HEK293T (cell line): ENCODE measurements around the gene HSD3B7.
A peak's percentile ranks its signal among the peaks of the same experiment; 100 is the strongest.

Experiments used
- CTCF ChIA-PET: fragments of 350-600 bp; formaldehyde crosslinking; extraction: SDS; loops from one replicate; lab custom pipeline; 2021; ENCODE audit warnings: antibody characterized with exemption, inconsistent platforms; lab: Yijun Ruan, JAX
- POLR2A ChIA-PET: fragments of 350-600 bp; formaldehyde crosslinking; extraction: SDS; loops from one replicate; lab custom pipeline; 2020; ENCODE audit warnings: antibody characterized with exemption, inconsistent platforms; lab: Yijun Ruan, JAX
- DNase-seq: peaks from one replicate; pipeline ENCODE4 v3.0.0; 2012; ENCODE audit warnings: mixed read lengths; ENCODE audit errors: extremely low spot score
- ARNT ChIP-seq: fragments of 450-650 bp; IDR thresholded peaks from 2 replicates; pipeline ENCODE4 v1.6.1; 2017; ENCODE audit warnings: mild to moderate bottlenecking
- BHLHE40 ChIP-seq: fragments of 450-650 bp; IDR thresholded peaks from 2 replicates; pipeline ENCODE4 v1.6.1; 2016; ENCODE audit warnings: mild to moderate bottlenecking, moderate library complexity, borderline replicate concordance
- CTBP1 ChIP-seq: fragments of 450-650 bp; IDR thresholded peaks from 2 replicates; pipeline ENCODE4 v1.6.1; 2016; ENCODE audit warnings: borderline replicate concordance
- ELF4 ChIP-seq: fragments of 450-650 bp; IDR thresholded peaks from 2 replicates; pipeline ENCODE4 v1.6.1; 2017; ENCODE audit warnings: antibody characterized with exemption
- FOXA1 ChIP-seq: fragments of 450-650 bp; IDR thresholded peaks from 2 replicates; pipeline ENCODE4 v1.6.1; 2016; ENCODE audit warnings: mild to moderate bottlenecking
- FOXK2 ChIP-seq: fragments of 450-650 bp; IDR thresholded peaks from 2 replicates; pipeline ENCODE4 v1.6.1; 2016; ENCODE audit warnings: mild to moderate bottlenecking
- FOXM1 ChIP-seq: fragments of 450-650 bp; IDR thresholded peaks from 2 replicates; pipeline ENCODE4 v1.6.1; 2017; ENCODE audit warnings: mild to moderate bottlenecking, borderline replicate concordance
- HDGF ChIP-seq: fragments of 450-650 bp; IDR thresholded peaks from 2 replicates; pipeline ENCODE4 v1.6.1; 2017; ENCODE audit warnings: antibody characterized with exemption, borderline replicate concordance
- L3MBTL2 ChIP-seq: fragments of 450-650 bp; conservative IDR thresholded peaks from 2 replicates; pipeline ENCODE4 v1.6.1; 2016; ENCODE audit warnings: mild to moderate bottlenecking
- LEF1 ChIP-seq: fragments of 450-650 bp; IDR thresholded peaks from 2 replicates; pipeline ENCODE4 v1.6.1; 2017; ENCODE audit warnings: mild to moderate bottlenecking, borderline replicate concordance
- NFRKB ChIP-seq: fragments of 450-650 bp; IDR thresholded peaks from 2 replicates; pipeline ENCODE4 v1.6.1; 2016; ENCODE audit warnings: mild to moderate bottlenecking, moderate library complexity
- PKNOX1 ChIP-seq: fragments of 450-650 bp; IDR thresholded peaks from 2 replicates; pipeline ENCODE4 v1.6.1; 2016
- SP1 ChIP-seq: fragments of 450-650 bp; IDR thresholded peaks from 2 replicates; pipeline ENCODE4 v1.6.1; 2017
- SUZ12 ChIP-seq: fragments of 450-650 bp; IDR thresholded peaks from 2 replicates; pipeline ENCODE4 v1.6.1; 2016; ENCODE audit warnings: mild to moderate bottlenecking
- TARDBP ChIP-seq: fragments of 450-650 bp; IDR thresholded peaks from 2 replicates; pipeline ENCODE4 v1.6.1; 2016
- ZNF384 ChIP-seq: fragments of 450-650 bp; IDR thresholded peaks from 2 replicates; pipeline ENCODE4 v1.6.1; 2016

HSD3B7 gene

GRCh38 chr16:30969246-30969842, 15.7 kb upstream of the HSD3B7 start:
- ChIA-PET POLR2A (interaction anchor here (1.1 kb wide), 1 partner anchor 44 kb away, joined by 3 read pairs; no protein-coding TSS in a partner anchor), CTCF (interaction anchor here (1.0 kb wide), 1 partner anchor 15 kb away, joined by 3 read pairs; no protein-coding TSS in a partner anchor)
- DNase-seq = no peak
- TF ChIP-seq SP1 = no peak

DNA sequence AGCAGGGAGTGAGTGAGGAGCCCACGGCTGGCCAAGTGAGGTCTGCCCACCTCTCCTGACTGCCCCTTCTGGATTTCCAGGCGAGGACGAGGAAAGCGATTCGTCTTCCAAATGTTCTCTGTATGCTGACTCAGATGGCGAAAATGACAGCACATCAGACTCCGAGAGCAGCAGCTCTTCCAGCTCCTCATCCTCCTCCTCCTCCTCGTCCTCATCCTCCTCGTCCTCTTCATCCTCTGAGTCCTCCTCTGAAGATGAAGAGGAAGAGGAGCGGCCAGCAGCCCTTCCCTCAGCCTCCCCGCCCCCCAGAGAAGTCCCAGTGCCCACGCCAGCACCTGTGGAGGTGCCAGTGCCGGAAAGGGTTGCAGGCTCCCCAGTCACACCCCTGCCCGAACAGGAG, 13.7 kb upstream of the HSD3B7 start:
- TF ChIP-seq BHLHE40 = no peak
- TF ChIP-seq ZNF384 = no peak
- no peak for TF ChIP-seq CTBP1
- no peak for TF ChIP-seq ELF4
- TF ChIP-seq TARDBP = no peak
- TF ChIP-seq SP1 = no peak
- TF ChIP-seq FOXA1 = no peak
- no peak for TF ChIP-seq NFRKB
- TF ChIP-seq PKNOX1 = no peak
- TF ChIP-seq LEF1 = no peak
- no peak for TF ChIP-seq FOXM1
- TF ChIP-seq SUZ12 = no peak
- TF ChIP-seq L3MBTL2 = no peak
- TF ChIP-seq HDGF = no peak
- TF ChIP-seq ARNT = no peak
- CTCF ChIA-PET = no interaction called here
- POLR2A ChIA-PET = no interaction called here
- DNase-seq = no peak

GRCh38 chr16:30972872-30973271, 12.1 kb upstream of the HSD3B7 start:
- TF ChIP-seq LEF1 (no peak), PKNOX1 (no peak), HDGF (no peak)
- ChIA-PET POLR2A (no interaction called here), CTCF (interaction anchor here (0.7 kb wide), 1 partner anchor 1146 kb away, joined by 4 read pairs; no protein-coding TSS in a partner anchor)
- DNase-seq = peak; percentile 66

DNA sequence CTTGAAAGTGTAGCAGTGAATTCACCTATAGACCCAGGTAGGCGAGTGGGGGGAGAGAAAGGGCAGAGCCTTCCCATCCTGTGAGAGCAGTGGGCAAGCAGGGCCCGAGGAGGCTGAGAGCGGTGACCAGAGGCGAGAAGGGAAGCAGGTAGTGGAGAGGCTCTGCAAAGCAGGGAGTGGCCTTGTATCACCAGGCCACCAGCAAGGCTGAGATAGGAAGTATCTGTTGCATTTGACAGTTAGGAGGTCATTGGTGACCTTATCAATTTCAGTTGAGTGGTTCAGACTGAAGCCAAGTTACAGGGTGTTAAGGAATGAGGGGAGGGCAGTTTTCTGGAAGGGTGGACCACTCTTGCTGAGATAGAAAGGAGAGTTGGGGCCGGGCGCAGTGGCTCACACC, 10.7 kb upstream of the HSD3B7 start:
- DNase-seq = no peak
- ChIA-PET CTCF (interaction anchor here (0.7 kb wide), 1 partner anchor 95 kb away, joined by 3 read pairs; no protein-coding TSS in a partner anchor), POLR2A (no interaction called here)
- TF ChIP-seq SUZ12 (no peak), ZNF384 (no peak), L3MBTL2 (no peak), BHLHE40 (no peak), TARDBP (no peak), ARNT (no peak), ELF4 (no peak), SP1 (no peak)

GRCh38 chr16:30976486-30976885, 8.5 kb upstream of the HSD3B7 start:
- ChIA-PET POLR2A (interaction anchor here (1.3 kb wide), 1 partner anchor 10 kb away, joined by 3 read pairs; no protein-coding TSS in a partner anchor), CTCF (no interaction called here)
- TF ChIP-seq ZNF384 (no peak), BHLHE40 (no peak), FOXK2 (no peak), HDGF (no peak), SP1 (no peak), LEF1 (no peak), NFRKB (no peak), ARNT (no peak), CTBP1 (no peak), ELF4 (no peak)
- DNase-seq = no peak

- peak; percentile 80 for DNase-seq
- ChIA-PET POLR2A (interaction anchor here (1.3 kb wide), 1 partner anchor 11 kb away, joined by 3 read pairs; no protein-coding TSS in a partner anchor), CTCF (interaction anchor here (0.9 to 1.7 kb wide), 4 partner anchors 19 to 1159 kb away, joined by 3 to 5 read pairs (median 4); no protein-coding TSS in a partner anchor)
- TF ChIP-seq ARNT (no peak), FOXA1 (no peak), SP1 (no peak), FOXM1 (no peak), HDGF (no peak), TARDBP (no peak), LEF1 (no peak), PKNOX1 (no peak), SUZ12 (no peak), ZNF384 (no peak), CTBP1 (no peak), NFRKB (no peak), FOXK2 (no peak)
Observed at GRCh38 chr16:30977502-30977901, 7.5 kb upstream of the HSD3B7 start.
